Hepatocyte (in vitro differentiated cells): ENCODE measurements around the gene ITM2C. TPM values are rescaled to one million over a fixed set of nuclear protein-coding genes. Genes with fewer than 3 reads are reported as not detected.

Source experiments
- DNase-seq: peaks from one replicate; pipeline ENCODE4 v3.0.0-alpha.2; 2016; ENCODE audit warnings: low spot score
- H2AFZ ChIP-seq: fragments of 200-600 bp; sonication (generic); 2 replicates; pipeline ENCODE4 v1.6.0; 2016; ENCODE audit warnings: antibody characterized with exemption, mild to moderate bottlenecking
- H3K27ac ChIP-seq: fragments of 200-600 bp; sonication (generic); 2 replicates; pipeline ENCODE4 v1.5.1; 2016; ENCODE audit warnings: mild to moderate bottlenecking
- H3K27me3 ChIP-seq: fragments of 200-600 bp; sonication (generic); 2 replicates; pipeline ENCODE4 v1.6.1; 2016
- H3K36me3 ChIP-seq: fragments of 200-600 bp; sonication (generic); replicated peaks from 2 replicates; pipeline ENCODE4 v1.5.1; 2016; ENCODE audit warnings: low read depth; ENCODE audit not compliant: insufficient read depth
- H3K4me1 ChIP-seq: fragments of 200-600 bp; sonication (generic); 2 replicates; pipeline ENCODE4 v1.5.1; 2016; ENCODE audit warnings: mild to moderate bottlenecking, moderate library complexity; ENCODE audit not compliant: insufficient read depth
- H3K4me2 ChIP-seq: fragments of 200-600 bp; sonication (generic); 2 replicates; pipeline ENCODE4 v1.6.0; 2016
- H3K4me3 ChIP-seq: fragments of 200-600 bp; sonication (generic); 2 replicates; pipeline ENCODE4 v1.5.1; 2016; ENCODE audit warnings: mild to moderate bottlenecking
- H3K79me2 ChIP-seq: fragments of 200-600 bp; sonication (generic); 2 replicates; pipeline ENCODE4 v1.6.0; 2017; ENCODE audit warnings: mild to moderate bottlenecking
- H3K9me2 ChIP-seq: fragments of 200-600 bp; sonication (generic); replicated peaks from 2 replicates; pipeline ENCODE4 v1.6.0; 2017; ENCODE audit warnings: mild to moderate bottlenecking; ENCODE audit not compliant: insufficient read depth
- H3K9me3 ChIP-seq: fragments of 200-600 bp; sonication (generic); 2 replicates; pipeline ENCODE4 v1.5.1; 2016; ENCODE audit warnings: low read depth, mild to moderate bottlenecking
- H4K20me1 ChIP-seq: fragments of 200-600 bp; sonication (generic); 2 replicates; pipeline ENCODE4 v1.6.0; 2016; ENCODE audit warnings: mild to moderate bottlenecking; ENCODE audit not compliant: insufficient read depth, poor library complexity, severe bottlenecking
- EZH2 ChIP-seq: fragments of 200-600 bp; sonication (generic); IDR thresholded peaks from 2 replicates; pipeline ENCODE4 v1.6.1; 2016; ENCODE audit warnings: antibody characterized with exemption, mild to moderate bottlenecking, borderline replicate concordance
- EZH2phosphoT487 ChIP-seq: fragments of 200-600 bp; sonication (generic); IDR thresholded peaks from one replicate; pipeline ENCODE4 v1.6.1; 2018; ENCODE audit warnings: antibody characterized with exemption, mild to moderate bottlenecking, low read depth, moderate library complexity; ENCODE audit not compliant: unreplicated experiment, severe bottlenecking
- WGBS: methylation state at CpG from one replicate; pipeline ENCODE4 v1.1.6; 2016; ENCODE audit warnings: low lambda C conversion rate; ENCODE audit errors: missing lambda C conversion rate; 5-methylcytosine and 5-hydroxymethylcytosine counted together
- polyA plus RNA-seq: library from polyadenylated mRNA; unstranded; fragments of >200 nt; fragmentation: Nextera tagmentation; extraction: Ambion mirVana; gene quantifications from 2 replicates; pipeline ENCODE4 v1.2.1, GENCODE V29; 2016
- total RNA-seq: library from RNA; depleted of rRNA; stranded (reverse); fragments of >200 nt; gene quantifications from 2 replicates; pipeline ENCODE4 v1.2.3, GENCODE V29; 2014
- TF ChIP-seq, protein P1 (sequence below): fragments of 200-600 bp; sonication (generic); IDR thresholded peaks from 2 replicates; pipeline ENCODE4 v1.5.1; 2016; ENCODE audit warnings: antibody characterized with exemption, mild to moderate bottlenecking; ENCODE audit not compliant: poor library complexity

The ITM2C gene
- total and polyA plus RNA-seq, 2 experiments from 2014 or later: 485 to 537 TPM

GRCh38 chr2:230920167-230920566 lies 55.4 kb downstream of the ITM2C start:
- TF ChIP-seq, protein P1, sequence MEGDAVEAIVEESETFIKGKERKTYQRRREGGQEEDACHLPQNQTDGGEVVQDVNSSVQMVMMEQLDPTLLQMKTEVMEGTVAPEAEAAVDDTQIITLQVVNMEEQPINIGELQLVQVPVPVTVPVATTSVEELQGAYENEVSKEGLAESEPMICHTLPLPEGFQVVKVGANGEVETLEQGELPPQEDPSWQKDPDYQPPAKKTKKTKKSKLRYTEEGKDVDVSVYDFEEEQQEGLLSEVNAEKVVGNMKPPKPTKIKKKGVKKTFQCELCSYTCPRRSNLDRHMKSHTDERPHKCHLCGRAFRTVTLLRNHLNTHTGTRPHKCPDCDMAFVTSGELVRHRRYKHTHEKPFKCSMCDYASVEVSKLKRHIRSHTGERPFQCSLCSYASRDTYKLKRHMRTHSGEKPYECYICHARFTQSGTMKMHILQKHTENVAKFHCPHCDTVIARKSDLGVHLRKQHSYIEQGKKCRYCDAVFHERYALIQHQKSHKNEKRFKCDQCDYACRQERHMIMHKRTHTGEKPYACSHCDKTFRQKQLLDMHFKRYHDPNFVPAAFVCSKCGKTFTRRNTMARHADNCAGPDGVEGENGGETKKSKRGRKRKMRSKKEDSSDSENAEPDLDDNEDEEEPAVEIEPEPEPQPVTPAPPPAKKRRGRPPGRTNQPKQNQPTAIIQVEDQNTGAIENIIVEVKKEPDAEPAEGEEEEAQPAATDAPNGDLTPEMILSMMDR: no peak
- TF ChIP-seq EZH2 (no peak), EZH2phosphoT487 (no peak)
- Histone ChIP-seq H3K4me2 (no peak overlapping the region), H2AFZ (no peak overlapping the region), H4K20me1 (no peaks in the 10 kb centered on the region), H3K4me3 (no peak overlapping the region), H3K27me3 (no peaks in the 10 kb centered on the region), H3K36me3 (no peaks in the 10 kb centered on the region), H3K4me1 (no peaks in the 10 kb centered on the region), H3K79me2 (no peaks in the 10 kb centered on the region), H3K9me3 (no peaks in the 10 kb centered on the region), H3K9me2 (no peaks in the 10 kb centered on the region), H3K27ac (no peak overlapping the region)
- DNase-seq: no peak
- 77% methylated on average over 2 of the region's 2 CpGs for WGBS

DNA sequence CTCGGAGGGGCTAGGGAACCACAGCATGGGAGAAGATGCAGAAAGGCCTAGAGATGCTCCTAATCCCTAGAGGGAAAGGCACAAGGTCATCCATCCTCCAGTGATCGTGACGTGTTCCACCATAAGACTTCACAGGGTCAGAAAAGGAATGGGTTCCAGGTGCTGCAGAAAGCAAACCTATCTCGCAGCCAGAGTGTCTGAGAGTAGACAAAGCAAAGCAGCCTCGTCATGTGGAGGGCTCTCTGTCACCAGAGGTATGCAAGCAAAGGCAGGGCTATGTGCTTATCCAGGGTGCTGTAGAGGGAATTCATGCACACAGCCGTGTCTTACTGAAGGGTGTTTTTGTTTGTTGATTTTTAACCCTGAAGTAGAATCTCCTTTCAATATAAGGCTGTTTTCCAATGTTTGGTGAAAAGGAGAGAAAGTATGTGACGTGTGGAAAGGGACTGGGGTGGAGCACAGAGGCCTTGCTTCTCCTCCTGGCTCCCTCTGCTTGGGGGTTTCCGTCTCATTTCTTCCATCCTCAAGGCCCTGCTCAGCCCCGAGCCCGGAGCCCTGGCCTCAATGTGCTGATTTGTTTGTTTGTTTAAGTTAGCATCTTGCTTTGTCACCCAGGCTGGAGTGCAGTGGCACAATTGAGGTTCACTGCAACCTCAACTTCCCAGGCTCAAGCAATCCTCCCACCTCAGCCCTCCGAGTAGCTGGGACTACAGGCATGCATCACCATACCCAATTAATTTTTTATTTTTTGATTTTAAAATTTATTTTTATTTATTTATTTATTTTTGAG lies 57.3 kb downstream of the ITM2C start:
- Histone ChIP-seq H2AFZ (no peak overlapping the region), H3K4me1 (no peaks in the 10 kb centered on the region), H3K27me3 (no peaks in the 10 kb centered on the region), H3K79me2 (no peaks in the 10 kb centered on the region), H3K4me3 (no peak overlapping the region), H3K36me3 (no peaks in the 10 kb centered on the region), H3K27ac (no peak overlapping the region), H3K4me2 (no peak overlapping the region), H3K9me3 (no peaks in the 10 kb centered on the region), H4K20me1 (no peaks in the 10 kb centered on the region), H3K9me2 (no peaks in the 10 kb centered on the region)
- no peak for DNase-seq
- TF ChIP-seq EZH2phosphoT487 (no peak), EZH2 (no peak)
- TF ChIP-seq, protein P1: no peak
- WGBS: 83% methylated on average over 11 of the region's 11 CpGs

DNA sequence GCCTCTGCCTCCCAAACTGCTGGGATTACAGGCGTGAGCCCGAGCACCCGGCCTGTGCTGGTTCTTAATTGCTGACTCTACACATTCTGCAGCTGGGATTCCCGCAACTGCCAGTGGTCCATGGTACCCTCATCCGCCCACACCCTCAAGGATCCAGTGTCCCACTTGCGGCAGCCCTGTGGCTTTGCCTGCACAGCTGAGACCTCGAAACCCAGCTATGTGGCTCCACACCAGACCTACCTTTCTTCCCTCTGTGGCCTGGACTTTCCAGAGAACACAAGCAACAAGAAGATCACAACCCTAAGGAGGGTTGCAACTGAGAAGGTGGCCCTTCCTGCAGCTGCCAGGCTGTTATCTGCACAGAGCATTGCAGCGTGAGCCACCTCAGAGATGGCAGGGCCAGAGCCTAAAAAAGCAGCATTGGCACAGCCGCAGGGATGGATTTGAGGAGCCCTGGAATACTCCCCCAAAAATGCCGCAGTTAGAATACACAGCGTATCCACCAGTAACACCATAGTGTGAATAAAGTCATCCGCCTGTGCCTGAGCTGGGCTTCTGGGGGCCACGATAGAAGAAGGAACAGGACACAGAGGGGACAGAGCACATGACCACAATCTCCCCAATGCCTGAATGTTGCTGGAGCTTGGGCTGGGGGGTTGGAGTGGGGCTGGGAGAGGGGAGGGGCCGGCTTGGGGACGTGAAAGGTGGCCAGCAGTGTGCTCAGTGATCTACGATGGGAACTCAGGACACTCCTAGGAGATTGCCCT lies 58.4 kb downstream of the ITM2C start:
- Histone ChIP-seq H3K36me3 (no peaks in the 10 kb centered on the region), H3K9me2 (no peaks in the 10 kb centered on the region), H3K79me2 (no peaks in the 10 kb centered on the region), H3K9me3 (no peaks in the 10 kb centered on the region), H3K27me3 (no peaks in the 10 kb centered on the region), H4K20me1 (no peaks in the 10 kb centered on the region), H3K4me1 (no peaks in the 10 kb centered on the region), H2AFZ (no peak overlapping the region), H3K27ac (no peak overlapping the region), H3K4me2 (no peak overlapping the region), H3K4me3 (no peak overlapping the region)
- TF ChIP-seq, protein P1: no peak
- no peak for TF ChIP-seq EZH2phosphoT487
- TF ChIP-seq EZH2: no peak
- WGBS: 93% methylated on average over 16 of the region's 16 CpGs
- no peak for DNase-seq
